ENCODE data around the gene ENTR1. TPM values are rescaled to one million over a fixed set of nuclear protein-coding genes. Genes with fewer than 3 reads are reported as not detected.

The ENTR1 gene
- total RNA-seq, 1 donor from 2014 or later: 27.7 TPM

DNA sequence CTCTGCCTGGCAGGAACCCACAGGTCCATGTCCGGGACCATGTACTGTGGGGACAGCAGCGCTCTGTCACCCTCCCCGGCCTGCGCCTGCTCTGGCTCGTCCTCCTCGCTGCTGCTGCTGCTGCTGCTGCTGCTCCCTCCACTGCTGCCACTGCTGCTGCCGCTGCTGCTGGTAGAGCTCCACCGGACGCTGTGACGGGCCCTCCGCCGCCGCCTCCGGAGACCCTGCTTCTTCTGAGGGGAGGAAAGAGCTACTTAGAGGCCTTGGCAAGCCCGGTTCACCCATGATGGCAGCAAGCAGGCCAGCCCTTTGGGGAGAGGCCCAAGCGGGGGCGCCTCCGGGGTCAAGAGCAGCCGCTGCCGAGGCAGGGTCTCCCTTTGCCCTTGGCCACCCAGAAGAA, 27.0 kb downstream of the ENTR1 start:
- no peaks in the 10 kb centered on the region for H3K4me1 ChIP-seq
- DNase-seq (ENCODE audit: low spot score in 2 of 2): no peak
- intact Hi-C loops (cut with DNase I): no loop called here
- H3K36me3 ChIP-seq: peaks cover 54 to 81% of the 10 kb centered on the region in 2 donors
- H3K4me3 ChIP-seq: no peak overlapping the region
- H3K9me3 ChIP-seq: no peaks in the 10 kb centered on the region
- no peak overlapping the region for H3K27ac ChIP-seq
- no peaks in the 10 kb centered on the region for H3K27me3 ChIP-seq
- TF ChIP-seq CTCF (IDR thresholded peaks at IDR 0.05): no peak

- DNase-seq (ENCODE audit: low spot score in 2 of 2): no peak
- Histone ChIP-seq H3K27me3 (no peaks in the 10 kb centered on the region), H3K4me3 (no peak overlapping the region), H3K9me3 (no peaks in the 10 kb centered on the region), H3K36me3 (peaks cover 42 to 72% of the 10 kb centered on the region in 2 donors), H3K4me1 (no peaks in the 10 kb centered on the region), H3K27ac (no peak overlapping the region)
- intact Hi-C loops (cut with DNase I): no loop called here
- TF ChIP-seq CTCF (IDR thresholded peaks at IDR 0.05): no peak
Measured at GRCh38 chr9:136381966-136382513, 28.4 kb downstream of the ENTR1 start.

GRCh38 chr9:136381311-136381710, 29.1 kb downstream of the ENTR1 start:
- no peak for TF ChIP-seq CTCF (IDR thresholded peaks at IDR 0.05)
- H3K27me3 ChIP-seq: no peaks in the 10 kb centered on the region
- DNase-seq (ENCODE audit: low spot score in 2 of 2): no peak
- H3K9me3 ChIP-seq: no peaks in the 10 kb centered on the region
- peaks cover 41 to 69% of the 10 kb centered on the region in 2 donors for H3K36me3 ChIP-seq
- intact Hi-C loops (cut with DNase I): no loop called here
- no peak overlapping the region for H3K27ac ChIP-seq
- H3K4me3 ChIP-seq: no peak overlapping the region
- H3K4me1 ChIP-seq: no peaks in the 10 kb centered on the region

- Histone ChIP-seq H3K4me3 (no peak overlapping the region), H3K27me3 (no peaks in the 10 kb centered on the region), H3K36me3 (peaks cover 41 to 69% of the 10 kb centered on the region in 2 donors), H3K4me1 (no peaks in the 10 kb centered on the region), H3K9me3 (no peaks in the 10 kb centered on the region), H3K27ac (no peak overlapping the region)
- intact Hi-C loops (cut with DNase I): no loop called here
- no peak for TF ChIP-seq CTCF (IDR thresholded peaks at IDR 0.05)
- DNase-seq (ENCODE audit: low spot score in 2 of 2): no peak
Measured at GRCh38 chr9:136380381-136380780, 30.0 kb downstream of the ENTR1 start.

GRCh38 chr9:136379891-136380290, 30.5 kb downstream of the ENTR1 start:
- Histone ChIP-seq H3K4me3 (no peak overlapping the region), H3K27me3 (no peaks in the 10 kb centered on the region), H3K4me1 (no peaks in the 10 kb centered on the region), H3K9me3 (no peaks in the 10 kb centered on the region), H3K27ac (no peak overlapping the region), H3K36me3 (peaks cover 41 to 68% of the 10 kb centered on the region in 2 donors)
- no peak for DNase-seq (ENCODE audit: low spot score in 2 of 2)
- TF ChIP-seq CTCF (IDR thresholded peaks at IDR 0.05): no peak
- intact Hi-C loops (cut with DNase I): no loop called here

- no peak for DNase-seq (ENCODE audit: low spot score in 2 of 2)
- Histone ChIP-seq H3K4me1 (no peaks in the 10 kb centered on the region), H3K9me3 (no peaks in the 10 kb centered on the region), H3K27me3 (no peaks in the 10 kb centered on the region), H3K4me3 (no peak overlapping the region), H3K27ac (no peak overlapping the region), H3K36me3 (peaks cover 41 to 63% of the 10 kb centered on the region in 2 donors)
- intact Hi-C loops (cut with DNase I): no loop called here
- TF ChIP-seq CTCF (IDR thresholded peaks at IDR 0.05): no peak
Measured at GRCh38 chr9:136379401-136379800, 31.0 kb downstream of the ENTR1 start.

Measured in ascending aorta (tissue), 2 donors.